Ramos (cell line): ENCODE data around the gene SMIM10L2A.
"Not testable (repeated sequence)": the region's sequence is repeated elsewhere in the genome, so short reads cannot be mapped to it uniquely, and the experiment has no call there.

Source experiments
- in situ Hi-C: fragments of 300-500 bp; cut with MboI; formaldehyde crosslinking; loops from one replicate; pipeline ENCODE4 v1.14.3; 2022; ENCODE audit warnings: low sequenced_read_pairs; ENCODE audit not compliant: unreplicated experiment

SMIM10L2A gene

DNA sequence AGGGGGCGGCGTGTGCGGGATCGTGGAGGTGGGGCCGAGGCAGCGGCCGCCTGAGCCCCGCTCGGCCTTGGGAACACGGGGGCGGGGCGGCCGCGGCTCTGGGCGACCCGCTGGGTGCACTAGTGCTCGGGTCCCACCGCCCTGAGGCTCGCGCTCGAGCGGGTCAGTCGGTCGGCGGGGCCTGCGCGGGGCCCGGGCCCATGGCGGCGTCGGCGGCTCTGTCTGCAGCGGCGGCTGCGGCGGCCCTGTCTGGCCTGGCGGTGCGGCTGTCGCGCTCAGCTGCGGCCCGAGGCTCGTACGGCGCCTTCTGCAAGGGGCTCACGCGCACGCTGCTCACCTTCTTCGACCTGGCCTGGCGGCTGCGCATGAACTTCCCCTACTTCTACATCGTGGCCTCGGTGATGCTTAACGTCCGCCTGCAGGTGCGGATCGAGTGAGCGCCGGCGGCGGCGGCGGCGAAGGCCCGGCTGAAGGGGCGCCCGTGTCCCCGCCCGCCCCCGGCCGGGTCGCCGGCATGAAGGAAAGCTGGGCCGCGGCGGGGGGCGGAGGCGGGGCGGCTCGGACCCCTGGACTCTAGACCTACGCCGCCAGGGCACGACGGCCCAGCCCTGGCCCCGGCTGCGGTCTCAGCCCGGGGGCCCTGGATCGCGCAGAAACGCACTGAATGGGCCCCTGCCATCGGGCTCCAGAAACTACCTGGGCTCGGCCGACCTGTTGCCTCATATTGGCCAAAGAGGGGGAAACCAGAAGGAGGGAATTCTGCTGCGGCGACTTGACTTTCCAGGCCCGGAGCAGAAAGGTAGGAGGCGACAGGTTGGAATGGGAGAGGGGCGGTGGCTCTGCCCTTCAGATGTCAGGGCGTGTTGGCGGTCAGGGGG lies at the start of gene SMIM10L2A:
Gene SMIM10L2A, plus strand, starts transcription at position 13 of the 878 bp plus-strand sequence. Its CDS starts 188 bp downstream, at position 201.
- in situ Hi-C loops = no loop called here

DNA sequence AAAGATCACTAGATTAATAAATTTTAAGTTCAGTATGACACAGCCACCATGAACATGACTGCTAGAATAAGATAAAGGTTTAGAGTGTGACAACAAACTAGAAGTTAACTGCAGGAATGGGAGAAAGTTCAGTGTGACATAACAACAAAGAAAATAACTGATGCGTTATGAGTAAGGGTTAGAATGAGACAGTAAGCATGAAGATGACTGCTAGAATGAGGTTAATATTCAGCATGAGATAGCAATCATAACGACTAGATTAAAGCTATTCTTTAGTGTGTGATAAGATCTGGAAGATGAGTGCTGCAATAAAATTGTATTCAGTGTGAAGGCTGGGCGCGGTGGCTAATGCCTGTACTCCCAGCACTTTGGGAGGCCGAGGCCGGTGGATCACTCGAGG lies 48.4 kb upstream of the SMIM10L2A start:
- in situ Hi-C loops = no loop called here

DNA sequence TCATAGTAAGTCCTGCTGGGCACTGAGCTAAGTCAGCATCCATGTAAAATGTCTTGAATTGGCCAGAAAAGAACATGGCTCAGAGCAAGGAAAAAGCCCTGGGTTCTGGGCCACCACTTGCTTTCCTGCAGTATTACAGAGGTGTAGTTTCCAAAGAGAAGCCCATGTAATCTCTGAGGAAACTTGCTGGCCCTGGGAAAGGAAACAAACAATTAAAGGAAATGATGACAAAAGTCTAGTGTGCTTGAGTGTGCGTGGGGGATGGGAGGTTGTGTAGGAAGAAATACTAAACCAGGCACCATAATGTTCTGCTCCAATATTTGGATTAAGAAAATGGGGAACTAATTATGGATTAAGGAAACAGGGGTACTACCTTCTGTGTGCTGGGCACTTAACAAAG lies 39.5 kb upstream of the SMIM10L2A start:
- in situ Hi-C loops = no loop called here

DNA sequence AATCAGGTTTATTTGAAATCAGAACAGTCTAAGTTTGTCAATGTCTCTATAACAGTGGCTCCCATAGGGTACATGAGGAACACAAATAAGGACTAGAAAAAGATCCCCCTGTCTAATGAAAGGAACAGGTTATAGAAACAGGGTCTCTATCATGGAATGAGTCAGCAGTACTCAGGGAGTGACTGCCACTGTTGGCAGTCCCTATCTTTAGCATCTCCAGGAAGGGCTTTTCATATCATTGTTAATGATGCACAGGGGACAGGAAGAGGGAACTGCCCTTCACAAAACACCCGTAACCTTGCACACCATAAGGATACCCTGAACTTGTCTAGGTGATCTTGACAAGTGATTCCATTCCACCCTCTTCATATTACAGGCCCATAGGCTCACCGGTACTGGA lies 38.5 kb upstream of the SMIM10L2A start:
- in situ Hi-C loops = no loop called here

DNA sequence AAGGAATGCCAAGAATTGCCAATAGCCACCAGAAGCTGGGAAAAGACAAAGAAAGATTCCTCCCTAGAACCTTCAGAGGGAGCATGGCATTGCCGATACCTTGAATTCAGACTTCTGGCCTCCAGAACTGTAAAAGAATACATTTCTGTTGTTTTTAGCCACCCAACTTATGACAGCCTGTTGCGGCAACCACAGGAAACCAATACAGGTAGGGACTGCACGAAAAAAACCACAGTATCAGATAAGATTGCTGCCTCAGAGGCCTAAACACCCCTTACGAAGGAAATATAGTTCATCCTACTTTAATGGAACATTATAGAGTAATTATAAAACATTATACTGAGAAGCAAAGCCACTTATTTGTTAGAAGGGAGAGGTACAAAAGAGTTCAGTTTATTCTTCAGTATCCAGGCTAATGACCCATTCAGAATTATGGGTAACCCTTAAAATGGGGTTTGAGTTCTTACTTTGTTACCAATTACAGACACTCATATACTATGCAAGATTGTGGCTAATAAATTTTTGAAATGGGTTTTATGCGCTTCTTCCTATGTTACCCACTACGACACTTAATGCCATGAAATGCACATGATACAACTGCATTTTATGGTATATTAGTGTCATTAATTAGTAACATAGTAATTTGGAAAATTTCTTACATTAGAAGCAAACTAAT lies 37.4 kb upstream of the SMIM10L2A start:
- in situ Hi-C loops = no loop called here

DNA sequence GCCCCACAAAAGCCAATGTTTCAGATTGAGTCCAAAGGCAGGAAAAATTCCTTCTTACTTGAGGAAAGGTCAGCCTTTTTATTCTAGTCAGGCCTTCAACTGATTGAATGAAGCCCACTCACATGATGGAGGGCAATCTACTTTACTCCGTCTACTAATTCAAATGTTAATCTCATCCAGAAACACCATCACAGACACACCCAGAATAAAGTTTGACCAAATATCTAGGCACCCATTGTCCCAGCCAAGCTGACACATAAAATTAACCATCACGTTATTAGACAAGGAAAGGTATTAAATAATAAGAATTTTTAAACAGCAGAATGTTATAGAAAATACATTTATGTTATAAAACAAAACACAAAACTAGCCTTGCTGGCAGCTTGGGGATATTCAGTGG lies 32.9 kb upstream of the SMIM10L2A start:
- in situ Hi-C loops = no loop called here

DNA sequence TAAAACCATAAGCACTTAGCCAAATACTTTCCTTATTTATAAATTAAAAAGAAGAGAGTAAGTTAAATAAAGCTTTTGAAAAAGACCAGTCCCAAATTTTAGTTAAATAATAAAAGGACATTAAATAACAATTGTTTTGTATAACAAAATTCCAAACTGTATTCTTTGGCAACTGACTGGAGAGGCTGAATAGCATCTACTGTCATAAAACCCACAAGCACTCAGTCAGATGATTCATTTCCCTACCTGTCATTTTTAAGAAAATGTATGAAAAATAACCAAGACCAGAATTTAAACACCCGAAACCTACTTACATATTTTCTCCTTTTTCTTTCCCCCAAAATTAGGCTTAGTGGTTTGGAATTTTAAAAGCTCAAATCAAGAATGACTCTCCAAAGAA lies 32.5 kb upstream of the SMIM10L2A start:
- in situ Hi-C loops = no loop called here

DNA sequence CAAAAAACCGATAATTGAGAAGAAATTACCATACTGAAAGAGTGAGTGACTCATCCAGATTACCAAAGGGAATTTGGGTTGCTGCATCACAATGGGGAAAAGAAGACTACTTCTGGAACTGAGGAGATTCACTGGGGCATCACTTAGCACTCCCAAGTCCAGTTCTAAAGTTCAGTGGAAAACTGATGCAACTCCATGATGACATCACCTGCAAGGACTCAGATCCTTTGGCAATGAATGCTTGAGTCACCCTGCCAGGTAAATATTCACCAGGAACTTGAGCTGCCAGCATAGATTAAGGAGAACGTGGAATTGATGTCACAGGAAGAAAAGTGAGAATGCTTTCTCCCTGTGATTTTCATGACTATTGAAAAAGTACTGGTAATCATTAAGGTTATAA lies 32.0 kb upstream of the SMIM10L2A start:
- in situ Hi-C loops = no loop called here

DNA sequence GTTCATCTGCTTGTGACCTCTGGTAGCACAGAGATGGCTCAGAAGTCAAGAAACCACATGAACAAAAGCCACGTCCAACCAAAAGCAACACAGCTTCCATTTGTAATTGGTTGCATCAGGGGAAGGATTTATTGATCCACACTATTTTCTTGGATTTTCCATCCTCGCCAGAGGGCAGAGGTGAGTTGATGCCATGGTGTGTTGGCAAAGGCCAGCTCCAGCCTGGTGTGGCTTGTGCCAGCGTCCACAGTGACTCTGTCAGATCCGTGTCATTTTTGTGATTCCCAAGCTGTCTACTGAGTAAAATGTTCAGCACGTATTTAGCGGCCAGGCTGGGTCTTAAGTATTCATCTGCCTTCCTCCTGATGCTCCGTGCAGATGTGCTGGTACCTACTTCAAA lies 30.0 kb upstream of the SMIM10L2A start:
- in situ Hi-C loops = no loop called here

DNA sequence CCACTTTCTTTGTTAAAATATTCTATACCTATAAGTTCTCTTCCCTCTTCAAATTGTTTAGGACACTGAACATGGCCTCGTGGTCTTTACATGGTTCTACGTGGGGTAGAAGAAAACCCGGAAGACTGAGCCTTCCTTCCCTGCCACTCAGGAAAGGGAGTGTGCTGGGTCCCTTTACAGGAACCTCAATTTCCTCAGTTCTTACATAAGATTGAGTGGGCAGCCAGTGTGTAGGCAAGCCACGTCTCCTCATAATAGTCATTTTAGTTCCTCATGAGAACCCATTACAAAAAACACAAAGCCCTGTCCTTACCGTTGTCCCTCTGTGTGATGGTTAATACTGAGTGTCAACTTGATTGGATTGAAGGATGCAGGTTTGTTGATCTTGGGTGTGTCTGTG lies 28.7 kb upstream of the SMIM10L2A start:
- in situ Hi-C loops = no loop called here

DNA sequence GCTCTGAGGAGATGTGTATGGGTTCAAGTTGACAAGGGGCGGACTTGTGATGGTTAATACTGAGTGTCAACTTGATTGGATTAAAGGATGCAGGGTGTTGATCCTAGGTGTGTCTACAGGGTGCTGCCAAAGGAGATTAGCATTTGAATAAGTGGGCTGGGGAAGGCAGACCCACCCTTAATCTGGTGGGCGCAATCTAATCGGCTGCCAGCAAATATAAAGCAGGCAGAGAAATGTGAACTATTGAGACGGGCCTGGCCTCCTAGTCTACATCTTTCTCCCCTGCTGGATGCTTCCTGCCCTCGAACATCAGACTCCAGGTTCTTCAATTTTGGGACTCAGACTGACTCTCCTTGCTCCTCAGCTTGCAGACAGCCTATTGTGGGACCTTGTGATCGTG lies 26.7 kb upstream of the SMIM10L2A start:
- in situ Hi-C loops = no loop called here

DNA sequence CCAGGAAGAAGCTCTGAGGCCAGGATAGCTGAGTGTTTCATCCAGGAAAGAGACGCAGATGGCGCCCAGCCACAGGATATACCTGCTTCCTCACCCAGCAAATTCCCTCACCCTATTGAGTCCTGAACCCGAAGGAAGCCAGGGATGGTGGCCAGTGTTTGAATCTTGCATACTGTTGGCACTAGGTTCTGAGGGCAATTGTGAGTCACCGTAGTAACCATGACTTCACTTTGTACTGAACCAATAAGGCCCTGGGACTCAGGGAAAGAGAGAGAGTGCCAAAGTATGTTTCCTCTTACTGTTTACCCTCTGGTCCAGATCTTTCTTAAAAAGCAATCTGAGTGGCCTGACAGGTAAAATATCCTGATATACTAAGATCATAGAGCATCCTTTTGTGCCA lies 25.6 kb upstream of the SMIM10L2A start:
- in situ Hi-C loops = no loop called here

DNA sequence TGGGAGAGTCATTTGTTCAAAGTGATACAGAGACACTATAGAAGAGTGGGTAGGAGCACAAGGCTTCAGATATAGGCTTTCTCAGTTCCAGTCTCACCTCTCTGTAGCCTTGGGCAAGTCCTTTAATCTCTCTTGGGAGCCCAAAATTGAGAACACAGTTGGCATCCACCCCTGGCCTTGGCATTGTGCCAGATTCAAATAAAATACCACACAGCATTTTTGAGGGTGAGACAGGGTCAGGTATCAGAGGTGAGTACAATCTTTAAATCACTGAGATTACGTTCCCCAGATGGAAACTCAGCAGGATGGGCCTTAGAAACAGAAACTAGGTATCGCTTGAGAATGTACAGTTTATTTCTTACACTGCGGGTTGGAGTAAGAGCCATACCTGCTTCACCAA lies 25.2 kb upstream of the SMIM10L2A start:
- in situ Hi-C loops = no loop called here

DNA sequence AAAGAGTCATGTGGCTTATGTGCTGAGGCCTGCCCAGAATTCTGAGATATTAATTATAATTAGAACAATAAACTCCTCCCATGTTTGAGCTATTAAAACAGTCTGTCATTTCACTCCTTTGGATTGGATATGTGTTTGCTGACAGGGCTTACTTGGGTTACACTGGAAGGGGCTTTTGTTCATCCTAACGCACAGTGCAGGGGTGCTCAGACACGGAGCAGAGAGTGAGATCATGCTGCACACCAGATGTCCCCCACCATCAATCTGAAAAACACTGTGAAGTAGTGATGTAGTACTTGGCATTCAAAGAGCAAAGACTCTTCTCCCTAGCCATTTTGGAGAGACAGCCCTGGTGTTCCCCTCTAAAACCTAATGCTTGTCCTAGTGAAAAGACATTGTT lies 24.1 kb upstream of the SMIM10L2A start:
- in situ Hi-C loops = no loop called here

DNA sequence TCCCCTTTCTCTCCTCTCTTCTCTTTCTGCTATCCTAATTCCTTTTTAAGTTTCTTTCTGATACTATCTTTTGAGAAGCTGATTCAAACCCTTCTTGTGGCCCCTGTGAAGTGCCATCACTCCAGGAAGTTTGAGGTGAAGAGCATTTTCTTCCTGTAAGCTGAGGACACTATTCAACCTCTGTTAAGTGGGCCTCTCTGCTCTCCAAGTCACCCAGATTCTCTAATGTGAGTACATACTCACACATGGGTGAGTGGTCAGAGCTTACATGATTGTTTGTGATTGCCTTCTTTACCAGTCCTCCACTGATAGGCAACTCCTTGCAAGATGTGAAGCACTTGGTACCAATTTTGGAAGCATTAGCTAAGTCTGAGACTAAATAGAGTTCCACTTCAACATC lies 18.4 kb upstream of the SMIM10L2A start:
- in situ Hi-C loops = no loop called here

DNA sequence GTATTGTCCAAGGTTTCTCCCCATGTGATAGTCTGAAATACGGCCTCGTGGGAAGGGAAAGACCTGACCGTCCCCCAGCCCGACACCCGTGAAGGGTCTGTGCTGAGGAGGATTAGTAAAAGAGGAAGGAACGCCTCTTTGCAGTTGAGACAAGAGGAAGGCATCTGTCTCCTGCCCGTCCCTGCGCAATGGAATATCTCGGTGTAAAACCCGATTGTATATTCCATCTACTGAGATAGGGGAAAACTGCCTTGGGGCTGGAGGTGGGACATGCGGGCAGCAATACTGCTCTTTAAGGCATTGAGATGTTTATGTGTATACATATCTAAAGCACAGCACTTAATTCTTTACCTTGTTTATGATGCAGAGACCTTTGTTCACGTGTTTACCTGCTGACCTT lies 15.3 kb upstream of the SMIM10L2A start:
- in situ Hi-C loops = not testable (repeated sequence)

DNA sequence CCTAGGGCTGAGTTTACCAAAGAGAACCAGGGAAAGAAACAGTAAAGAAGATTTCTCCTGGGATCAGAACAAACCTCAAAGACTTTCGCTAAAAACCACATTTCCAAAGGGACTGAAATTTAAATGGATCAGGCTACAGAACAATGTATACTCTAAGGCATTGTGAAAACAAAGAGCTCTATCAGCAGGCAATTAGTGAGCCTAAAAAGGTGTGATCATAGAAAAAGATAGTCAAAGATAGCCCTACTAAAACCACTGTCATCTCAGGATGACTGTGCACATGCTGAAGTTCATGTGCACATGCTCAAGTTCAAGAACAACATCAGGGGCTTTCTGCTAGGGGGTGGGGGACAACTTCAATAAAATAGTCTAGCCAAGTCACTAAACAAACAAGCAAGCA lies 12.9 kb upstream of the SMIM10L2A start:
- in situ Hi-C loops = no loop called here

DNA sequence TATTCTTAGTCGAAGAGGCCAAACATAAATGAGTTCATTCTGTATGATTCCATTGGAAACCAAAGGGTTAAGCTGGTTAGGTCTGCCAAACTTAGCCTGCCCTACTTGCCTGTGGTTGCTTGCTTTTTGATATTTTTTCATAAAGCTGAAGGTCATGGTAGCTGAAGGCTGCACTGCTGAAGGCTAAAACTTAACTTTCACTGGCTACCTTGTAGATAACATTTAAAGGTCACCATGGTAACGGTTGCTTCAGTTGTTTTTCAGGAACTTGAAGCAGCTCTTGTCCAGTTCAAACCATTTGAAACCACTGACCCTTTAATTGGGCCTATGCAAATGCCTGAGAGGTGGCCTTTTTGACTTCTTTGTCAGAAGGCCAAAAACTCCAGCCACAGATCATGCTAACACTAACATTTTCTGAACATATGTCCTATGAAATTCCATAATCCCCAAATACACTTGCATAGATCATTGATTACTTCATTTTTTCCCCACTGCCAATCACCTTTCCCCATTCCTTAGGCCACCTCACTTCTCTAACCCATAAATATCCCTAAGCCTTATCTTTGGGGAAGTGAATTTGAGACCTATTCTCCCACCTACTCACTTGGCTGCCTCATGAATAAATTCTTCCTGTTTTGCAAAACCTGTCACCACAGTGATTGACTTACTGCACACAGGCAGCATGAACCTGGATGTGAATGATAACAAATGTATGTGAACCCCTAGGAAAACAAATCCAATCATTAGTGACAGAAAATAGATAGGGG lies 10.7 kb upstream of the SMIM10L2A start:
- in situ Hi-C loops = no loop called here

DNA sequence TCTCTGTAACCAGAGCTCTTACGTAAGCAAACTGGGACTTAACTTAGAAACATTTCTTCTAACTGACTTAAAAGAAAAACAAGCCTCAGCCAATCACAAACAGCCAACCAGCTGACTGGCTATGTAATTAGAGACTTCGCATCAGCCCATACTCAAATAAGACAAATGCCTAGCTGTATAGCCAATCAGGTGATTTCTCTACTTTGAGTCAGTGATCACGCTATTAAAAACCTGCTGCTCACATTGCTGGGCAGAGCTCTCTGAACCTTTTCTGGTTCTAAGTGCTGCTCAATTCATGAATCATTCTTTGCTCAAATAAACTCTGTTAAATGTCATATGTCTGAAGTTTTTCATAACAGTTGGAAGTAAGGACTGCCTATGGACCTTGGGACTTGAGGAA lies 9.9 kb upstream of the SMIM10L2A start:
- in situ Hi-C loops = no loop called here

DNA sequence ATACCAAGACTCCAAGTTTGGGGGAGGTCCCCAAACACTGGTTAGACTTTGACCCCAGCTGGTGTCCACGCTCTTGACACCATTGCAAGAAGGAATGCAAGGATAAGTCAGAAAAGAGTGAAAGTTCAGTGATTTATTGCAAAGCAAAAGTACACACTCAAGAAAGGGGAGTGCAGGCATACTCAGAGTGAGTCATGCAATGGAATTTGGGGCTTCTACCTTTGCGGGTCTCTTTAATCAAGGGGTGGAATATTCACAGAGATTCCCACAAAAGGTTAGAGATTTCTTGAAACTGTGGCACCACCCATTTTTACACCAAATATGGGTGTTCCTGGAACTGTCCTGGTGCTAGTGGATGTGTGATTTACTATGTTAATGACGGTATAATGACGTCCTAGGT lies 5.2 kb upstream of the SMIM10L2A start:
- in situ Hi-C loops = no loop called here

DNA sequence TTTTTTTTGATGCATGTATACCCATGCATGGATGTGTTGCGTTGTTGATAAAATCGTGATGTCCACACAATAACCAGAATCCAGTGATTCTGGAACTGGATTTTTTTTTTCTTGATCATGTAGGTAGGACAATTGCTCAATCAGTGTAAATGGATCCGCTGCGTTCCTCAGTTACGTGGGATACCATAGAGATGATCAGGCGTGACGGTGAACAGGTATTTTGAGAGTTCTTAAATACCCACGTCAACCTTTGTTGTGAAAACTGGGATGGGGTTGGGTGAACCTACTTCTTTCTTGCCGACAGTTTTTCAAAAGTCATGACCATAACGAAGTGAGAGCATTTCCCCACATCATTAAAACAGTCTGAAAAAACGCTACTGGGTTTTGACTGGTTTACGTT lies 913 bp upstream of the SMIM10L2A start:
- in situ Hi-C loops = no loop called here
